Activated CD8-positive, alpha-beta T cell treated with anti-CD3 and anti-CD28 coated beads, Interleukin-2, amount 10 ng/mL, durations not matched to agents 7 days and 5 days (primary cell): Measurements from ENCODE around the gene ETV3. TPM values are rescaled to one million over a fixed set of nuclear protein-coding genes. Genes with fewer than 3 reads are reported as not detected.

Experiments
- ATAC-seq: fragments of 150-1000 bp; cut with Tn5 transposase; one replicate; pipeline ENCODE4 v1.10.0; 2021; ENCODE audit warnings: moderate library complexity
- CTCF ChIA-PET: fragments of 350-600 bp; sonication (Branson Sonifier 250); formaldehyde crosslinking; loops from one replicate; lab custom pipeline; 2021; ENCODE audit warnings: antibody characterized with exemption; lab: Charles Lee
- POLR2A ChIA-PET: fragments of 350-600 bp; sonication (Branson Sonifier 250); formaldehyde crosslinking; loops from one replicate; lab custom pipeline; 2021; ENCODE audit warnings: antibody characterized with exemption; lab: Charles Lee
- DNase-seq: peaks from one replicate; pipeline ENCODE4 v3.0.0-alpha.2; 2020
- H3K27ac Mint-ChIP-seq: one replicate; pipeline ENCODE4 v1.8.0; 2021; ENCODE audit warnings: mild to moderate bottlenecking, mixed read lengths
- H3K27me3 Mint-ChIP-seq: one replicate; pipeline ENCODE4 v1.8.0; 2021; ENCODE audit warnings: low read depth, mixed read lengths
- H3K36me3 Mint-ChIP-seq: one replicate; pipeline ENCODE4 v1.8.0; 2021; ENCODE audit warnings: low read depth, mixed read lengths
- H3K4me1 Mint-ChIP-seq: one replicate; pipeline ENCODE4 v1.8.0; 2021; ENCODE audit warnings: low read depth, mixed read lengths
- H3K4me3 Mint-ChIP-seq: one replicate; pipeline ENCODE4 v1.8.0; 2021; ENCODE audit warnings: mild to moderate bottlenecking, mixed read lengths
- H3K9me3 Mint-ChIP-seq: one replicate; pipeline ENCODE4 v1.8.0; 2022; ENCODE audit warnings: mixed read lengths; ENCODE audit not compliant: insufficient read depth
- total RNA-seq, 2 experiments: library from RNA; stranded (reverse); gene quantifications; one replicate each; pipeline ENCODE4 v1.2.3, GENCODE V29; 2021

The ETV3 gene
- total RNA-seq, 2 experiments from 2014 or later, result 38.2 to 40.2 TPM

- Mint-ChIP-seq H3K4me1 (peaks cover 61% of the 10 kb centered on the region), H3K9me3 (no peaks in the 10 kb centered on the region), H3K4me3 (peak overlapping the region; percentile 95), H3K27me3 (no peaks in the 10 kb centered on the region), H3K36me3 (peaks cover 51% of the 10 kb centered on the region), H3K27ac (peak overlapping the region; percentile 92)
- DNase-seq, result peak; percentile 35
- CTCF ChIA-PET, result interaction anchor here (1.4 to 5.7 kb wide), 3 partner anchors 8 to 48 kb away, joined by 4 to 61 read pairs (median 7); no protein-coding TSS in a partner anchor
- POLR2A ChIA-PET, result interaction anchor here (0.6 to 1.4 kb wide), 2 partner anchors 18 to 35 kb away, joined by 3 to 10 read pairs; no protein-coding TSS in a partner anchor
- no peak for ATAC-seq
Measured at GRCh38 chr1:157137408-157138219, 581 bp downstream of the ETV3 start.

GRCh38 chr1:157137046-157137407, 1.2 kb downstream of the ETV3 start:
- DNase-seq (no peak), ATAC-seq (no peak)
- Mint-ChIP-seq H3K27me3 (no peaks in the 10 kb centered on the region), H3K9me3 (no peaks in the 10 kb centered on the region), H3K4me1 (peaks cover 67% of the 10 kb centered on the region), H3K36me3 (peaks cover 57% of the 10 kb centered on the region), H3K27ac (peak overlapping the region; percentile 92), H3K4me3 (peak overlapping the region; percentile 95)
- POLR2A ChIA-PET, result interaction anchor here (1.4 kb wide), 1 partner anchor 19 kb away, joined by 10 read pairs; no protein-coding TSS in a partner anchor
- CTCF ChIA-PET, result interaction anchor here (1.4 to 6.6 kb wide), 4 partner anchors 9 to 47 kb away, joined by 4 to 64 read pairs (median 34); no protein-coding TSS in a partner anchor

GRCh38 chr1:157136133-157136532, 2.1 kb downstream of the ETV3 start:
- Mint-ChIP-seq H3K9me3 (no peaks in the 10 kb centered on the region), H3K27me3 (no peaks in the 10 kb centered on the region), H3K4me1 (peaks cover 76% of the 10 kb centered on the region), H3K4me3 (peak overlapping the region; percentile 95), H3K27ac (peak overlapping the region; percentile 5), H3K36me3 (peaks cover 66% of the 10 kb centered on the region)
- DNase-seq, result no peak
- ChIA-PET POLR2A (no interaction called here), CTCF (interaction anchor here (0.9 to 6.6 kb wide), 8 partner anchors 9 to 446 kb away, joined by 3 to 64 read pairs (median 4); no protein-coding TSS in a partner anchor)
- ATAC-seq, result no peak

- Mint-ChIP-seq H3K27ac (no peak overlapping the region), H3K4me1 (peaks cover 75% of the 10 kb centered on the region), H3K36me3 (peaks cover 70% of the 10 kb centered on the region), H3K27me3 (no peaks in the 10 kb centered on the region), H3K9me3 (no peaks in the 10 kb centered on the region), H3K4me3 (peak overlapping the region; percentile 95)
- ATAC-seq (no peak), DNase-seq (no peak)
- ChIA-PET POLR2A (no interaction called here), CTCF (interaction anchor here (0.9 to 6.6 kb wide), 8 partner anchors 8 to 446 kb away, joined by 3 to 64 read pairs (median 4); no protein-coding TSS in a partner anchor)
Measured at GRCh38 chr1:157135646-157136045, 2.5 kb downstream of the ETV3 start.

- H3K4me3 Mint-ChIP-seq, result peak overlapping the region; percentile 95
Measured at GRCh38 chr1:157135070-157135469, 3.1 kb downstream of the ETV3 start.

GRCh38 chr1:157134442-157134841, 3.8 kb downstream of the ETV3 start:
- ATAC-seq (no peak), DNase-seq (no peak)
- ChIA-PET CTCF (interaction anchor here (0.8 to 6.6 kb wide), 9 partner anchors 9 to 445 kb away, joined by 3 to 64 read pairs (median 4); no protein-coding TSS in a partner anchor), POLR2A (no interaction called here)
- Mint-ChIP-seq H3K27ac (peak overlapping the region; percentile 82), H3K9me3 (no peaks in the 10 kb centered on the region), H3K36me3 (peaks cover 76% of the 10 kb centered on the region), H3K4me3 (peak overlapping the region; percentile 20), H3K27me3 (no peaks in the 10 kb centered on the region), H3K4me1 (peaks cover 68% of the 10 kb centered on the region)

More at GRCh38 chr1:157135070-157135469, 3.1 kb downstream of the ETV3 start:
- Mint-ChIP-seq H3K36me3 (peaks cover 72% of the 10 kb centered on the region), H3K4me1 (peaks cover 72% of the 10 kb centered on the region), H3K9me3 (no peaks in the 10 kb centered on the region), H3K27ac (peak overlapping the region; percentile 62), H3K27me3 (no peaks in the 10 kb centered on the region)
- ChIA-PET CTCF (interaction anchor here (0.8 to 6.6 kb wide), 8 partner anchors 8 to 445 kb away, joined by 3 to 64 read pairs (median 4); no protein-coding TSS in a partner anchor), POLR2A (no interaction called here)
- DNase-seq (no peak), ATAC-seq (no peak)

GRCh38 chr1:157133426-157133825, 4.8 kb downstream of the ETV3 start:
- ATAC-seq (peak; percentile 44), DNase-seq (peak; percentile 53)
- H3K9me3 Mint-ChIP-seq, result no peaks in the 10 kb centered on the region
- ChIA-PET POLR2A (no interaction called here), CTCF (interaction anchor here (1.0 to 6.6 kb wide), 7 partner anchors 8 to 61 kb away, joined by 3 to 64 read pairs (median 4); no protein-coding TSS in a partner anchor)
- H3K4me1 Mint-ChIP-seq, result peaks cover 61% of the 10 kb centered on the region
- H3K4me3 Mint-ChIP-seq, result peak overlapping the region; percentile 56
- H3K36me3 Mint-ChIP-seq, result peaks cover 81% of the 10 kb centered on the region
- H3K27ac Mint-ChIP-seq, result peak overlapping the region; percentile 82
- H3K27me3 Mint-ChIP-seq, result no peaks in the 10 kb centered on the region

GRCh38 chr1:157132616-157133167, 5.5 kb downstream of the ETV3 start:
- ATAC-seq (no peak), DNase-seq (no peak)
- Mint-ChIP-seq H3K4me3 (peak overlapping the region; percentile 26), H3K36me3 (peaks cover 87% of the 10 kb centered on the region), H3K27ac (peak overlapping the region; percentile 75), H3K27me3 (no peaks in the 10 kb centered on the region), H3K4me1 (peaks cover 65% of the 10 kb centered on the region), H3K9me3 (no peaks in the 10 kb centered on the region)
- ChIA-PET POLR2A (no interaction called here), CTCF (interaction anchor here (1.6 to 6.6 kb wide), 3 partner anchors 22 to 42 kb away, joined by 4 to 64 read pairs (median 61); no protein-coding TSS in a partner anchor)

GRCh38 chr1:157132111-157132510, 6.1 kb downstream of the ETV3 start:
- H3K36me3 Mint-ChIP-seq, result peaks cover 84% of the 10 kb centered on the region
- CTCF ChIA-PET, result interaction anchor here (5.7 to 6.6 kb wide), 2 partner anchors 23 to 42 kb away, joined by 61 to 64 read pairs; no protein-coding TSS in a partner anchor
- no peaks in the 10 kb centered on the region for H3K9me3 Mint-ChIP-seq
- POLR2A ChIA-PET, result no interaction called here
- DNase-seq, result no peak
- no peaks in the 10 kb centered on the region for H3K27me3 Mint-ChIP-seq
- H3K27ac Mint-ChIP-seq, result peak overlapping the region; percentile 20
- no peak for ATAC-seq
- H3K4me3 Mint-ChIP-seq, result no peak overlapping the region
- peaks cover 64% of the 10 kb centered on the region for H3K4me1 Mint-ChIP-seq

GRCh38 chr1:157131281-157131680, 6.9 kb downstream of the ETV3 start:
- H3K4me1 Mint-ChIP-seq, result peaks cover 56% of the 10 kb centered on the region
- H3K27me3 Mint-ChIP-seq, result no peaks in the 10 kb centered on the region
- ChIA-PET CTCF (interaction anchor here (1.0 to 6.6 kb wide), 2 partner anchors 24 to 41 kb away, joined by 4 to 64 read pairs; no protein-coding TSS in a partner anchor), POLR2A (no interaction called here)
- no peak overlapping the region for H3K4me3 Mint-ChIP-seq
- ATAC-seq (no peak), DNase-seq (no peak)
- H3K9me3 Mint-ChIP-seq, result no peaks in the 10 kb centered on the region
- H3K36me3 Mint-ChIP-seq, result peaks cover 81% of the 10 kb centered on the region
- H3K27ac Mint-ChIP-seq, result peak overlapping the region; percentile 6

- Mint-ChIP-seq H3K36me3 (peaks cover 66% of the 10 kb centered on the region), H3K4me1 (peaks cover 16% of the 10 kb centered on the region), H3K27ac (no peak overlapping the region), H3K27me3 (no peaks in the 10 kb centered on the region), H3K4me3 (no peak overlapping the region), H3K9me3 (no peaks in the 10 kb centered on the region)
- CTCF ChIA-PET, result interaction anchor here (1.3 kb wide), 2 partner anchors 31 to 35 kb away, joined by 4 to 6 read pairs; no protein-coding TSS in a partner anchor
- POLR2A ChIA-PET, result no interaction called here
- peak; percentile 55 for ATAC-seq
- no peak for DNase-seq
Measured at GRCh38 chr1:157124855-157125254, 13.3 kb downstream of the ETV3 start.
